ENCODE data around the gene GPT2. TPM values are rescaled to one million over a fixed set of nuclear protein-coding genes. Genes with fewer than 3 reads are reported as not detected.

Gene GPT2
- total RNA-seq, 1 donor from 2014 or later: 93.1 TPM

GRCh38 chr16:46896314-46896968 is 12.3 kb downstream of the GPT2 start:
- DNase-seq (ENCODE audit: low spot score, unreplicated experiment): no peak
- Mint-ChIP-seq H3K4me3 (ENCODE audit: low read depth) (no peak overlapping the region), H3K4me1 (ENCODE audit: low read depth) (peaks cover 22% of the 10 kb centered on the region), H3K27ac (peak overlapping the region; percentile 93), H3K9me3 (ENCODE audit: low read depth) (no peaks in the 10 kb centered on the region), H3K27me3 (no peaks in the 10 kb centered on the region), H3K36me3 (ENCODE audit: insufficient read depth) (peaks cover 24% of the 10 kb centered on the region)
- TF ChIP-seq CTCF (IDR thresholded peaks at IDR 0.05; ENCODE audit: unreplicated experiment): no peak

- Mint-ChIP-seq H3K9me3 (ENCODE audit: low read depth) (no peaks in the 10 kb centered on the region), H3K27me3 (no peaks in the 10 kb centered on the region), H3K4me3 (ENCODE audit: low read depth) (no peak overlapping the region), H3K27ac (no peak overlapping the region), H3K36me3 (ENCODE audit: insufficient read depth) (peaks cover 21% of the 10 kb centered on the region), H3K4me1 (ENCODE audit: low read depth) (peaks cover 19% of the 10 kb centered on the region)
- TF ChIP-seq CTCF (IDR thresholded peaks at IDR 0.05; ENCODE audit: unreplicated experiment): no peak
- no peak for DNase-seq (ENCODE audit: low spot score, unreplicated experiment)
Measured at GRCh38 chr16:46897471-46897870, 13.3 kb downstream of the GPT2 start.

- no peak overlapping the region for H3K27ac Mint-ChIP-seq
- H3K36me3 Mint-ChIP-seq (ENCODE audit: insufficient read depth): peaks cover 19% of the 10 kb centered on the region
- DNase-seq (ENCODE audit: low spot score, unreplicated experiment): no peak
Measured at GRCh38 chr16:46898006-46898405, 13.8 kb downstream of the GPT2 start.

GRCh38 chr16:46899443-46900143 is 15.4 kb downstream of the GPT2 start:
- Mint-ChIP-seq H3K9me3 (ENCODE audit: low read depth) (no peaks in the 10 kb centered on the region), H3K4me3 (ENCODE audit: low read depth) (no peak overlapping the region), H3K36me3 (ENCODE audit: insufficient read depth) (peaks cover 30% of the 10 kb centered on the region), H3K27ac (no peak overlapping the region), H3K27me3 (no peaks in the 10 kb centered on the region), H3K4me1 (ENCODE audit: low read depth) (peaks cover 17% of the 10 kb centered on the region)
- no peak for TF ChIP-seq CTCF (IDR thresholded peaks at IDR 0.05; ENCODE audit: unreplicated experiment)
- no peak for DNase-seq (ENCODE audit: low spot score, unreplicated experiment)

More at GRCh38 chr16:46898006-46898405, 13.8 kb downstream of the GPT2 start:
- Mint-ChIP-seq H3K9me3 (ENCODE audit: low read depth) (no peaks in the 10 kb centered on the region), H3K4me3 (ENCODE audit: low read depth) (no peak overlapping the region), H3K4me1 (ENCODE audit: low read depth) (peaks cover 19% of the 10 kb centered on the region), H3K27me3 (no peaks in the 10 kb centered on the region)
- TF ChIP-seq CTCF (IDR thresholded peaks at IDR 0.05; ENCODE audit: unreplicated experiment): no peak

GRCh38 chr16:46900455-46901235 is 16.5 kb downstream of the GPT2 start:
- no peaks in the 10 kb centered on the region for H3K9me3 Mint-ChIP-seq (ENCODE audit: low read depth)
- no peak for TF ChIP-seq CTCF (IDR thresholded peaks at IDR 0.05; ENCODE audit: unreplicated experiment)
- H3K4me1 Mint-ChIP-seq (ENCODE audit: low read depth): peaks cover 16% of the 10 kb centered on the region
- no peaks in the 10 kb centered on the region for H3K27me3 Mint-ChIP-seq
- no peak overlapping the region for H3K4me3 Mint-ChIP-seq (ENCODE audit: low read depth)
- peak overlapping the region; percentile 19 for H3K27ac Mint-ChIP-seq
- peaks cover 35% of the 10 kb centered on the region for H3K36me3 Mint-ChIP-seq (ENCODE audit: insufficient read depth)
- no peak for DNase-seq (ENCODE audit: low spot score, unreplicated experiment)
